GM12878 (cell line): Measurements from ENCODE around the gene H2BK1. TPM values are rescaled to one million over a fixed set of nuclear protein-coding genes. Genes with fewer than 3 reads are reported as not detected.
A peak's percentile ranks its signal among the peaks of the same experiment; 100 is the strongest.

Experiments
- ATAC-seq: fragments of 200-7000 bp; cut with Tn5 transposase; 3 replicates; pipeline ENCODE4 v1.9.1; 2020; ENCODE audit warnings: mild to moderate bottlenecking, moderate library complexity
- BruUV-seq: library from RNA; stranded (reverse); fragments of 400-500 nt; replicated peaks from 2 replicates; lab custom pipeline; 2021; lab: Mats Ljungman, UMichigan
- CTCF ChIA-PET: fragments of 300-600 bp; sonication (Branson Sonifier 250); formaldehyde crosslinking; extraction: SDS; loops from one replicate; lab custom pipeline; 2021; ENCODE audit warnings: inconsistent platforms; lab: Yijun Ruan, JAX
- POLR2A ChIA-PET: fragments of 350-600 bp; formaldehyde crosslinking; extraction: SDS; loops from one replicate; lab custom pipeline; 2021; ENCODE audit warnings: inconsistent platforms; lab: Charles Lee
- RAD21 ChIA-PET: fragments of 300-600 bp; sonication (Branson Sonifier 250); formaldehyde crosslinking; loops from one replicate; lab custom pipeline; 2023; ENCODE audit warnings: antibody characterized with exemption; ENCODE audit not compliant: unreplicated experiment; lab: Charles Lee
- SMC1A ChIA-PET: fragments of 300-600 bp; sonication (Branson Sonifier 250); formaldehyde crosslinking; loops from one replicate; lab custom pipeline; 2023; ENCODE audit not compliant: unreplicated experiment, uncharacterized antibody; lab: Charles Lee
- DNase-seq: peaks from one replicate; pipeline ENCODE4 v3.0.0-alpha.2; 2011; ENCODE audit warnings: low read depth, low spot score
- FAIRE-seq: peaks from 3 replicates; lab custom pipeline; 2011; peaks lifted over from hg19 to GRCh38; lab: Jason Lieb, UNC
- H2AFZ ChIP-seq: 2 replicates; pipeline ENCODE4 v1.6.0; 2011; ENCODE audit warnings: low read depth, low read length, control low read depth; ENCODE audit not compliant: control insufficient read depth
- H3K27ac ChIP-seq: 2 replicates; pipeline ENCODE4 v1.5.1; 2011; ENCODE audit warnings: control low read depth; ENCODE audit not compliant: control insufficient read depth, insufficient read depth
- H3K27me3 ChIP-seq, 2 experiments: replicated peaks in 1 of 2; 2 replicates each; pipeline versions ENCODE4 v1.6.0 to v1.6.1; 2011; ENCODE audit warnings: low read length in 1 of 2; ENCODE audit not compliant: control insufficient read depth in 2 of 2, insufficient read depth in 2 of 2
- H3K36me3 ChIP-seq, 2 experiments: 2 replicates each; pipeline ENCODE4 v1.5.1; 2011; ENCODE audit warnings: low read length in 1 of 2; ENCODE audit not compliant: control insufficient read depth in 2 of 2, insufficient read depth in 2 of 2
- H3K4me1 ChIP-seq: 2 replicates; pipeline ENCODE4 v1.6.1; 2011; ENCODE audit warnings: mild to moderate bottlenecking, low read length, moderate library complexity, mixed read lengths; ENCODE audit not compliant: control insufficient read depth, insufficient read depth
- H3K4me2 ChIP-seq: 2 replicates; pipeline ENCODE4 v1.6.0; 2011; ENCODE audit warnings: control low read depth; ENCODE audit not compliant: control insufficient read depth, insufficient read depth
- H3K4me3 ChIP-seq: fragments of 200-600 bp; sonication (generic); 2 replicates; pipeline ENCODE4 v1.5.1; 2016
- H3K79me2 ChIP-seq: 2 replicates; pipeline ENCODE4 v1.6.0; 2011; ENCODE audit warnings: low read length; ENCODE audit not compliant: control insufficient read depth, insufficient read depth
- H3K9ac ChIP-seq: 2 replicates; pipeline ENCODE4 v1.8.0; 2011; ENCODE audit warnings: low read length, control low read depth, mixed read lengths; ENCODE audit not compliant: control insufficient read depth, insufficient read depth
- H3K9me3 ChIP-seq: replicated peaks from 3 replicates; pipeline ENCODE4 v1.5.1; 2011; ENCODE audit warnings: mild to moderate bottlenecking, low read length; ENCODE audit not compliant: control insufficient read depth, insufficient read depth
- H4K20me1 ChIP-seq: 2 replicates; pipeline ENCODE4 v1.6.0; 2011; ENCODE audit not compliant: control insufficient read depth, insufficient read depth
- BHLHE40 ChIP-seq, 2 experiments: fragments of 450-650 bp in 1 of 2; IDR thresholded peaks; 2 replicates each; pipeline ENCODE4 v1.6.1; 2011 to 2017; ENCODE audit warnings: low read depth in 2 of 2, borderline replicate concordance in 1 of 2, improper control_type of control experiment in 1 of 2, low read length in 1 of 2, mild to moderate bottlenecking in 1 of 2
- CBX5 ChIP-seq: sonication (generic); IDR thresholded peaks from 2 replicates; pipeline ENCODE4 v1.6.1; 2016; ENCODE audit warnings: low read depth, moderate library complexity, mild to moderate bottlenecking, inconsistent platforms
- CREM ChIP-seq: IDR thresholded peaks from 2 replicates; pipeline ENCODE4 v1.6.1; 2014; ENCODE audit warnings: antibody characterized with exemption, low read depth
- CUX1 ChIP-seq: IDR thresholded peaks from 2 replicates; pipeline ENCODE4 v1.6.1; 2012; ENCODE audit warnings: improper control_type of control experiment, low read depth, low read length; ENCODE audit not compliant: insufficient replicate concordance
- EP300 ChIP-seq, 2 experiments: fragments of 150-350 bp in 1 of 2; IDR thresholded peaks; 2 replicates each; pipeline ENCODE4 v1.6.1; 2011 to 2012; ENCODE audit warnings: low read depth in 2 of 2, low read length in 2 of 2, borderline replicate concordance in 1 of 2, improper control_type of control experiment in 1 of 2, inconsistent platforms in 1 of 2; ENCODE audit not compliant: control insufficient read depth in 1 of 2
- HDAC6 ChIP-seq: fragments of 200-600 bp; sonication (generic); IDR thresholded peaks from one replicate; pipeline ENCODE4 v1.8.0; 2017; ENCODE audit warnings: antibody characterized with exemption; ENCODE audit not compliant: unreplicated experiment
- HSF1 ChIP-seq: fragments of 150-350 bp; IDR thresholded peaks from 2 replicates; pipeline ENCODE4 v1.6.1; 2014; ENCODE audit warnings: mild to moderate bottlenecking, low read depth, low read length
- MTA2 ChIP-seq: fragments of 450-650 bp; IDR thresholded peaks from 2 replicates; pipeline ENCODE4 v1.6.1; 2016; ENCODE audit warnings: low read depth, mild to moderate bottlenecking, moderate library complexity
- NFYB ChIP-seq: IDR thresholded peaks from 2 replicates; pipeline ENCODE4 v1.6.1; 2011; ENCODE audit warnings: low read depth, mild to moderate bottlenecking, low read length, improper control_type of control experiment, moderate library complexity; ENCODE audit not compliant: insufficient read depth
- PAX8 ChIP-seq: fragments of 450-650 bp; IDR thresholded peaks from 2 replicates; pipeline ENCODE4 v1.6.1; 2017; ENCODE audit warnings: mild to moderate bottlenecking, moderate library complexity
- RAD51 ChIP-seq: fragments of 450-650 bp; IDR thresholded peaks from 2 replicates; pipeline ENCODE4 v1.6.1; 2016; ENCODE audit warnings: moderate library complexity, mild to moderate bottlenecking, inconsistent platforms
- SMARCA5 ChIP-seq: fragments of 450-650 bp; IDR thresholded peaks from 2 replicates; pipeline ENCODE4 v1.6.1; 2017; ENCODE audit warnings: mild to moderate bottlenecking
- TAF1 ChIP-seq: IDR thresholded peaks from 2 replicates; pipeline ENCODE4 v1.6.1; 2011; ENCODE audit warnings: mild to moderate bottlenecking, low read depth, low read length, borderline replicate concordance
- ZNF207 ChIP-seq: fragments of 450-650 bp; IDR thresholded peaks from 2 replicates; pipeline ENCODE4 v1.6.1; 2014; ENCODE audit warnings: antibody characterized with exemption, mild to moderate bottlenecking, borderline replicate concordance
- ZNF217 ChIP-seq: fragments of 450-650 bp; IDR thresholded peaks from 2 replicates; pipeline ENCODE4 v1.6.1; 2017; ENCODE audit warnings: antibody characterized with exemption, mild to moderate bottlenecking
- ZNF274 ChIP-seq: IDR thresholded peaks from one replicate; pipeline ENCODE4 v1.8.0; 2011; ENCODE audit not compliant: insufficient read length, insufficient read depth
- WGBS: methylation state at CpG from one replicate; pipeline ENCODE4 v1.1.6; 2016; ENCODE audit warnings: low lambda C conversion rate; ENCODE audit not compliant: insufficient replicate concordance, insufficient coverage; ENCODE audit errors: missing lambda C conversion rate; 5-methylcytosine and 5-hydroxymethylcytosine counted together
- in situ Hi-C: fragments of 300-500 bp; cut with MboI; formaldehyde crosslinking; loops from 9 replicates; pipeline ENCODE4 v1.14.3; 2018; ENCODE audit warnings: mixed read lengths
- intact Hi-C: fragments of 100-400 bp; cut with micrococcal nuclease; formaldehyde crosslinking; loops from one replicate; pipeline ENCODE4 v1.14.2; 2022; ENCODE audit not compliant: unreplicated experiment
- polyA plus RNA-seq, 11 experiments: library from polyadenylated mRNA; depleted of rRNA in 4 of 11; unstranded in 6 of 11; stranded (reverse) in 5 of 11; fragments of >200 nt; fragmentation: Nextera tagmentation in 4 of 11; fragmentation: Illumina TruSeq in 1 of 11; extraction: Ambion mirVana in 4 of 11; extraction: Trizol in 1 of 11; gene quantifications; 1 replicate in 1 of 11; 2 replicates in 10 of 11; pipeline versions ENCODE4 v1.2.1 to v1.2.3, GENCODE V29; 2011 to 2016; ENCODE audit warnings: inconsistent platforms in 2 of 11, missing spikeins in 2 of 11, low read depth in 1 of 11
- total RNA-seq, 4 experiments: library from RNA; depleted of rRNA in 3 of 4; stranded (reverse); fragments of >200 nt in 3 of 4; fragmentation: Illumina TruSeq in 1 of 4; extraction: Trizol in 1 of 4; gene quantifications; 2 replicates each; pipeline versions ENCODE4 v1.2.1 to v1.2.3, GENCODE V29; 2013 to 2021

The H2BK1 gene
- total and polyA plus RNA-seq, 10 of the 15 experiments (the other 5 are each of a cell fraction or from before 2014, with no cell fraction given) = 0.54 TPM; not detected in 9

GRCh38 chr7:151226875-151227782 is 16.8 kb upstream of the H2BK1 start, which contains the start of gene ABCF2:
Gene ABCF2, minus strand, starts transcription at chr7:151227205. Its CDS starts 747 bp downstream, at chr7:151226458.
- Histone ChIP-seq H2AFZ (peak within 1 kb of the TSS; percentile 96), H3K79me2 (peaks cover 18% of the 10 kb centered on the region), H3K4me3 (peak within 1 kb of the TSS; percentile 89), H3K36me3 (peaks cover 6 to 24% of the 10 kb centered on the region in 2 experiments), H3K9me3 (no peaks in the 10 kb centered on the region), H3K9ac (peak within 1 kb of the TSS; percentile 62), H3K27ac (peak within 1 kb of the TSS; percentile 22), H3K4me1 (no peaks in the 10 kb centered on the region), H4K20me1 (no peaks in the 10 kb centered on the region), H3K27me3 (no peaks in the 10 kb centered on the region), H3K4me2 (peak within 1 kb of the TSS; percentile 82)
- peak; percentile 100 for ATAC-seq
- under 1% methylated on average over 53 of the region's 68 CpGs for WGBS
- ChIA-PET SMC1A (interaction anchor here (0.8 to 2.6 kb wide), 3 partner anchors 17 to 406 kb away, joined by 3 to 24 read pairs (median 4); partner anchors contain the start of gene ABCB8), RAD21 (interaction anchor here (0.7 to 2.4 kb wide), 5 partner anchors 9 to 199 kb away, joined by 3 to 17 read pairs (median 4); partner anchors contain the start of gene ABCB8), CTCF (interaction anchor here (0.6 to 5.1 kb wide), 11 partner anchors 9 to 519 kb away, joined by 3 to 56 read pairs (median 6); partner anchors contain the start of gene ABCB8), POLR2A (interaction anchor here (0.6 to 1.9 kb wide), 9 partner anchors 13 to 314 kb away, joined by 3 to 6 read pairs (median 4); partner anchors contain the start of genes RHEB and TMUB1)
- peak; percentile 85 for DNase-seq
- intact Hi-C loops = loop anchor here (5.0 kb wide), 1 partner anchor 115 kb away; the partner anchor contains the start of gene NUB1
- in situ Hi-C loops = no loop called here
- peak; percentile 93 for FAIRE-seq
- BruUV-seq = no TSS peak
- TF ChIP-seq CUX1 (no peak), CBX5 (no peak), EP300 (IDR thresholded peaks at IDR 0.05; ENCODE audit: borderline replicate concordance in 1 of 2, control insufficient read depth in 1 of 2, low read depth in 2 of 2, low read length in 2 of 2) (no peak), ZNF207 (no peak), HDAC6 (no peak), TAF1 (0 out of 2 replicates have a peak, but pooled peaks have one; percentile 11), BHLHE40 (IDR thresholded peaks at IDR 0.05; ENCODE audit: borderline replicate concordance in 1 of 2, low read depth in 2 of 2, low read length in 1 of 2) (peak; percentile 48 to 80; a peak in 3 of 4 replicates), NFYB (peak; percentile 90), CREM (peak; percentile 99), HSF1 (no peak), MTA2 (no peak), RAD51 (no peak), PAX8 (no peak), SMARCA5 (no peak), ZNF217 (no peak), ZNF274 (no peak)
